Osteocyte (in vitro differentiated cells): ENCODE results near the gene PTPRK. TPM values are rescaled to one million over a fixed set of nuclear protein-coding genes. Genes with fewer than 3 reads are reported as not detected.

Source experiments
- DNase-seq: peaks from one replicate; pipeline ENCODE4 v3.0.0; 2021; ENCODE audit warnings: mixed read lengths; ENCODE audit not compliant: unreplicated experiment; ENCODE audit errors: extremely low spot score
- H3K27ac Mint-ChIP-seq: one replicate; pipeline ENCODE4 v1.8.0; 2021; ENCODE audit warnings: mild to moderate bottlenecking, mixed read lengths; ENCODE audit not compliant: unreplicated experiment
- H3K27me3 Mint-ChIP-seq: one replicate; pipeline ENCODE4 v1.8.0; 2021; ENCODE audit warnings: mixed read lengths; ENCODE audit not compliant: unreplicated experiment
- H3K36me3 Mint-ChIP-seq: one replicate; pipeline ENCODE4 v1.8.0; 2021; ENCODE audit warnings: mixed read lengths; ENCODE audit not compliant: unreplicated experiment
- H3K4me1 Mint-ChIP-seq: one replicate; pipeline ENCODE4 v1.8.0; 2021; ENCODE audit warnings: mixed read lengths; ENCODE audit not compliant: unreplicated experiment
- H3K4me3 Mint-ChIP-seq: one replicate; pipeline ENCODE4 v1.8.0; 2021; ENCODE audit warnings: mild to moderate bottlenecking, moderate library complexity, mixed read lengths; ENCODE audit not compliant: unreplicated experiment
- H3K9me3 Mint-ChIP-seq: one replicate; pipeline ENCODE4 v1.8.0; 2021; ENCODE audit warnings: mixed read lengths; ENCODE audit not compliant: unreplicated experiment
- CTCF ChIP-seq: fragments of 200-600 bp; sonication (generic); IDR thresholded peaks from 2 replicates; pipeline ENCODE4 v1.5.0; 2021; ENCODE audit warnings: antibody characterized with exemption, mild to moderate bottlenecking, moderate library complexity
- total RNA-seq: library from RNA; stranded (reverse); gene quantifications from 2 replicates; pipeline ENCODE4 v1.2.1, GENCODE V29; 2021

The PTPRK gene
- total RNA-seq, 1 donor from 2014 or later, result 130 TPM

DNA sequence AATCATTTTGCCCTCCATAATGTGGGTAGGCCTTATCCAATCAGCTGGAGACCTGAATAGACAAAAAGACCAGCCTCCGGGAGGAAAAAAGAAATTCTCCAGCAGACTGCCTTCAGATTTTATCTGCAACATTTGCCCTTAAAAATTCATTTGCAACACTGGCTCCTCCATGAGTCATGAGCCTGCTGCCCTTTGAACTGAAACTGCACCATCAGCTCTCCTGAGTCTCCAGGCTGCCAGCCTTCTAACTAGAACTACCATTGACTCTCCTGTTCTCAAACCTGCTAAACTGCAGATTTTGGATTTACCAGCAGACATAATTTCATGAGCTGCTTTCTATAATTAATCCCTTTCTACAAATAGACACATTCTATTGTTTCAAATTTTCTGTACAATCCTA, 395.7 kb downstream of the PTPRK start:
- Mint-ChIP-seq H3K9me3 (no peaks in the 10 kb centered on the region), H3K27me3 (no peaks in the 10 kb centered on the region), H3K36me3 (peaks cover 9% of the 10 kb centered on the region), H3K27ac (no peak overlapping the region), H3K4me3 (no peak overlapping the region), H3K4me1 (peaks cover 15% of the 10 kb centered on the region)
- no peak for TF ChIP-seq CTCF
- no peak for DNase-seq

- Mint-ChIP-seq H3K4me1 (peaks cover 24% of the 10 kb centered on the region), H3K9me3 (no peaks in the 10 kb centered on the region), H3K36me3 (peaks cover 7% of the 10 kb centered on the region), H3K27ac (no peak overlapping the region), H3K27me3 (no peaks in the 10 kb centered on the region), H3K4me3 (no peak overlapping the region)
- DNase-seq, result no peak
- no peak for TF ChIP-seq CTCF
Measured at GRCh38 chr6:128121610-128122009, 398.8 kb downstream of the PTPRK start.

- no peak overlapping the region for H3K4me3 Mint-ChIP-seq
- H3K27me3 Mint-ChIP-seq, result no peaks in the 10 kb centered on the region
- TF ChIP-seq CTCF, result no peak
- H3K36me3 Mint-ChIP-seq, result peaks cover 9% of the 10 kb centered on the region
- H3K4me1 Mint-ChIP-seq, result peaks cover 24% of the 10 kb centered on the region
- DNase-seq, result no peak
- H3K9me3 Mint-ChIP-seq, result no peaks in the 10 kb centered on the region
- H3K27ac Mint-ChIP-seq, result no peak overlapping the region
Measured at GRCh38 chr6:128121190-128121589, 399.2 kb downstream of the PTPRK start.

GRCh38 chr6:128118401-128118800, 402.0 kb downstream of the PTPRK start:
- H3K4me1 Mint-ChIP-seq, result peaks cover 22% of the 10 kb centered on the region
- peak overlapping the region; percentile 62 for H3K27ac Mint-ChIP-seq
- H3K9me3 Mint-ChIP-seq, result no peaks in the 10 kb centered on the region
- H3K36me3 Mint-ChIP-seq, result peaks cover 8% of the 10 kb centered on the region
- H3K4me3 Mint-ChIP-seq, result no peak overlapping the region
- no peak for DNase-seq
- H3K27me3 Mint-ChIP-seq, result no peaks in the 10 kb centered on the region
- TF ChIP-seq CTCF, result no peak

DNA sequence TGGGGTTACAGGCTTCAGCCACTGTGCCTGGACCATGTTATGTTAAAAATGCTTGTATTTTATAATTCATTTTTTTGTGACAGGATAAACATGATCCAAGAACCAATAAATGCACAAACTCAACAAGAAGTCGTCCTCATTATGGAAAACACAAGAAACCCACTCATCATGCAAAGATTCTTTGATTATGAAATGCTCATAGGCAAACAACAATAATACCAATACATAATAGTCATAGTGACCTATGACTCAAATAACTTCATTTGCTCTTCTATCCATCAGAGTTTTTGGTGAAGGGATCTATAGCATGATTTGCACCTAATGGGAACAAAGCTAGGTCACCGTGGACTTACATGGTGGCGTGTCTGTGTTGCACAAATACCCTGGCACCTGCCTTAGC, 402.5 kb downstream of the PTPRK start:
- Mint-ChIP-seq H3K4me1 (peaks cover 21% of the 10 kb centered on the region), H3K9me3 (no peaks in the 10 kb centered on the region), H3K27ac (peak overlapping the region; percentile 62), H3K36me3 (peaks cover 8% of the 10 kb centered on the region), H3K27me3 (no peaks in the 10 kb centered on the region), H3K4me3 (no peak overlapping the region)
- TF ChIP-seq CTCF, result no peak
- DNase-seq, result no peak
